Colonic mucosa (tissue), 4 donors: ENCODE results near the gene ACAP3. TPM values are rescaled to one million over a fixed set of nuclear protein-coding genes. Genes with fewer than 3 reads are reported as not detected.
A peak's percentile ranks its signal among the peaks of the same experiment; 100 is the strongest.

Source experiments
- DNase-seq: peaks from one replicate; pipeline ENCODE4 v3.0.0-alpha.2; 2020
- H3K27ac ChIP-seq: fragments of 200-600 bp; one replicate; pipeline ENCODE4 v1.8.0; 2021
- H3K27me3 ChIP-seq: fragments of 200-600 bp; one replicate; pipeline ENCODE4 v1.8.0; 2021
- H3K36me3 ChIP-seq: fragments of 200-600 bp; one replicate; pipeline ENCODE4 v1.8.0; 2021
- H3K4me1 ChIP-seq: fragments of 200-600 bp; one replicate; pipeline ENCODE4 v1.8.0; 2021; ENCODE audit warnings: mild to moderate bottlenecking
- H3K4me3 ChIP-seq: fragments of 200-600 bp; one replicate; pipeline ENCODE4 v1.8.0; 2021
- H3K9ac ChIP-seq, 2 donors: one replicate each; pipeline ENCODE4 v1.7.0; 2013; ENCODE audit warnings: control low read depth in 2 of 2, low read depth in 2 of 2, low read length in 2 of 2
- H3K9me3 ChIP-seq: fragments of 200-600 bp; one replicate; pipeline ENCODE4 v1.8.0; 2021
- intact Hi-C: fragments of 100-400 bp; cut with DNase I; formaldehyde crosslinking; loops from one replicate; pipeline ENCODE4 v1.14.1; 2022
- total RNA-seq, 2 donors: library from RNA; stranded (reverse); fragmentation: NEBNext Ultra II Directional in 1 of 2; extraction: Animal tissue kit (Norgen Biotek cat#: 25700) in 1 of 2; gene quantifications; one replicate each; pipeline ENCODE4 v1.2.1, GENCODE V29; 2021
- TF ChIP-seq, protein P1 (sequence below): fragments of 200-600 bp; IDR thresholded peaks from one replicate; pipeline ENCODE4 v1.8.0; 2022; ENCODE audit warnings: antibody characterized with exemption, mild to moderate bottlenecking
- donor health status: healthy.
- donor health status: DM: no; HTN: no; CAD: no.
- donor health status: DM: no; HTN: no; CAD: no.

ACAP3 gene
- total RNA-seq, 2 donors from 2014 or later = 34.1 to 68.1 TPM

DNA sequence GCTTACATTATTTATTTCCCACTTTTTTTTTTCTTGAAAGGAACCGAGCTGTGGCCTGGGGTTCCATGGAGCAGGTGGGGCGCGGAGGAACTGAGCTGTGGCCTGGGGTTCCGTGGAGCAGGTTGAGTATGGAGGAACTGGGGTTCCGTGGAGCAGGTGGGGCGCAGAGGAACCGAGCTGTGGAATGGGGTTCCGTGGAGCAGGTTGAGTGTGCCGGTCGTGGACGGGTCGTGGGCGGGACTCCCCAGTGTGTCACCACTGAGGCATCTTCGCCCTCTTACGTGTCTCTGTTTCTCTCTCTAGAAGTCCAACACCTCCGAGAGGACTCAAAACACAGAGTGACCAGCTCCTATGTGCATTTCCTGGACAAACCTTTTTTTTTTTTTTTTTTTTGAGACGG lies 28.7 kb downstream of the ACAP3 start:
- peaks cover 6% of the 10 kb centered on the region for H3K4me1 ChIP-seq
- H3K36me3 ChIP-seq = no peaks in the 10 kb centered on the region
- H3K27ac ChIP-seq = no peak overlapping the region
- TF ChIP-seq, protein P1, sequence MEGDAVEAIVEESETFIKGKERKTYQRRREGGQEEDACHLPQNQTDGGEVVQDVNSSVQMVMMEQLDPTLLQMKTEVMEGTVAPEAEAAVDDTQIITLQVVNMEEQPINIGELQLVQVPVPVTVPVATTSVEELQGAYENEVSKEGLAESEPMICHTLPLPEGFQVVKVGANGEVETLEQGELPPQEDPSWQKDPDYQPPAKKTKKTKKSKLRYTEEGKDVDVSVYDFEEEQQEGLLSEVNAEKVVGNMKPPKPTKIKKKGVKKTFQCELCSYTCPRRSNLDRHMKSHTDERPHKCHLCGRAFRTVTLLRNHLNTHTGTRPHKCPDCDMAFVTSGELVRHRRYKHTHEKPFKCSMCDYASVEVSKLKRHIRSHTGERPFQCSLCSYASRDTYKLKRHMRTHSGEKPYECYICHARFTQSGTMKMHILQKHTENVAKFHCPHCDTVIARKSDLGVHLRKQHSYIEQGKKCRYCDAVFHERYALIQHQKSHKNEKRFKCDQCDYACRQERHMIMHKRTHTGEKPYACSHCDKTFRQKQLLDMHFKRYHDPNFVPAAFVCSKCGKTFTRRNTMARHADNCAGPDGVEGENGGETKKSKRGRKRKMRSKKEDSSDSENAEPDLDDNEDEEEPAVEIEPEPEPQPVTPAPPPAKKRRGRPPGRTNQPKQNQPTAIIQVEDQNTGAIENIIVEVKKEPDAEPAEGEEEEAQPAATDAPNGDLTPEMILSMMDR = no peak
- intact Hi-C loops = no loop called here
- no peak for DNase-seq
- no peaks in the 10 kb centered on the region for H3K9me3 ChIP-seq
- H3K27me3 ChIP-seq = no peaks in the 10 kb centered on the region
- no peak overlapping the region for H3K4me3 ChIP-seq
- no peak overlapping the region for H3K9ac ChIP-seq

DNA sequence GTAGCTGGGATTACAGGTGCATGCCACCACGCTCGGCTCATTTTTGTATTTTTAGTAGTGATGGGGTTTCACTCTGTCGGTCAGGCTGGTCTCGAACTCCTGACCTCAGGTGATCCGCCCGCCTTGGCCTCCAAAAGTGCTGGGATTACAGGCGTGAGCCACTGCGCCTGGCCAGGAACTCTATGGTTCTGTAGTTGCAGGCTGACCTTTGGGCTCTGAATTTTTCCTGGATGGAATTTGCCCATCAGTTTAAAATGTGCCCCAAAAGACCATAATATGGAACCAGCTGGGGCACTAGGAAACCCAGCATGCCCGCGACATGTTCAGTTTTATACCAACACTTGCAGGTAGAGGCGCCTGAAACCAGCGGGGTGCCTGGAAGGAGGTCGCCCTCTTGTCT lies 29.1 kb downstream of the ACAP3 start:
- H3K27ac ChIP-seq = no peak overlapping the region
- H3K4me1 ChIP-seq = peaks cover 6% of the 10 kb centered on the region
- TF ChIP-seq, protein P1 = no peak
- intact Hi-C loops = no loop called here
- no peaks in the 10 kb centered on the region for H3K36me3 ChIP-seq
- no peak for DNase-seq
- H3K4me3 ChIP-seq = no peak overlapping the region
- no peak overlapping the region for H3K9ac ChIP-seq
- H3K27me3 ChIP-seq = no peaks in the 10 kb centered on the region
- H3K9me3 ChIP-seq = no peaks in the 10 kb centered on the region

DNA sequence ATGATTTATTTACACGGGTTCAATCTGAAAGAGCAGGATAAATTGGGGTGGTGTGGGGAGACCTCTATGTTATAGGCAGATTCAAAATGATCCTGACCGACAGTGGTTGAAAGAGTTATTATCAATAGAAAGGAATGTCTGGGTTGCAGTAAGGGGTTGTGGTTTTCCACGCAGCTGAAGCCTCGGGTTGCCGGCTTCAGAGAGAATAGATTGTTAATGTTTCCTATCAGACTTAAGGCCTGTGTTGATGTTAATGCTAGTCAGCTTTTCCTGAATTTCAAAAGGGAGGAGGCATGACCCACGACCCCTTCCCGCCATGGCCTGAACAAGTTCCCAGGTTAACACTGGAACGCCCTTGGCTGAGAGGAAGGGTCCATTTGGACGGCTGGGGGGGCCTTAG lies 31.9 kb downstream of the ACAP3 start:
- Histone ChIP-seq H3K4me1 (peaks cover 15% of the 10 kb centered on the region), H3K36me3 (no peaks in the 10 kb centered on the region), H3K9me3 (no peaks in the 10 kb centered on the region), H3K9ac (no peak overlapping the region), H3K27ac (no peak overlapping the region), H3K27me3 (no peaks in the 10 kb centered on the region), H3K4me3 (no peak overlapping the region)
- DNase-seq = no peak
- TF ChIP-seq, protein P1 = no peak
- intact Hi-C loops = no loop called here

DNA sequence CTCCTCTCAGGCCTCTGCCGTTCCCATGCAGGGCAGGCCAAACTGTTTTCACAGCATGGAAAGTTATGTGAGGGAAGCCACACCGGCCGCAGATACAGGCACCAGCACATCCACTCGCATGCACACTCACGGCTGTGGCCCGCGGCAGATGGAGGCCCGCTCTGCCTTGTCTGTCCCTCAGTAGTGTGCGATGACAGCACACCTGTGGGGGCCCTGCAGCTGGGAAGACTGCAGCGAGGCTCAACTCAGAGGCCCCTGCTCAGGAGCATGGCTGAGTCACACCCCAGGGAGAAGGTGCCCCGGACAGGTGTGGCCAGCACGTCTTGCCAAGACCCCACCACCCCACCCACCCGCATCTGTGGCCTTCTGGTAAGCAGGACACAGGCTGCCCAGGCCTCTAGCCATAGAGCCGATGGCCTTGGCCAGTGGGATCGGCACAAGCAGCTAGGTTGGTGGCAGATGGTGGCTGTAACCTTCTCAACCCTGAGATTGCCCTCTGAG lies 32.7 kb downstream of the ACAP3 start:
- Histone ChIP-seq H3K27ac (no peak overlapping the region), H3K36me3 (no peaks in the 10 kb centered on the region), H3K9me3 (no peaks in the 10 kb centered on the region), H3K9ac (peak overlapping the region; percentile 63 to 66), H3K4me3 (no peak overlapping the region), H3K27me3 (no peaks in the 10 kb centered on the region), H3K4me1 (peaks cover 16% of the 10 kb centered on the region)
- intact Hi-C loops = no loop called here
- TF ChIP-seq, protein P1 = no peak
- no peak for DNase-seq

DNA sequence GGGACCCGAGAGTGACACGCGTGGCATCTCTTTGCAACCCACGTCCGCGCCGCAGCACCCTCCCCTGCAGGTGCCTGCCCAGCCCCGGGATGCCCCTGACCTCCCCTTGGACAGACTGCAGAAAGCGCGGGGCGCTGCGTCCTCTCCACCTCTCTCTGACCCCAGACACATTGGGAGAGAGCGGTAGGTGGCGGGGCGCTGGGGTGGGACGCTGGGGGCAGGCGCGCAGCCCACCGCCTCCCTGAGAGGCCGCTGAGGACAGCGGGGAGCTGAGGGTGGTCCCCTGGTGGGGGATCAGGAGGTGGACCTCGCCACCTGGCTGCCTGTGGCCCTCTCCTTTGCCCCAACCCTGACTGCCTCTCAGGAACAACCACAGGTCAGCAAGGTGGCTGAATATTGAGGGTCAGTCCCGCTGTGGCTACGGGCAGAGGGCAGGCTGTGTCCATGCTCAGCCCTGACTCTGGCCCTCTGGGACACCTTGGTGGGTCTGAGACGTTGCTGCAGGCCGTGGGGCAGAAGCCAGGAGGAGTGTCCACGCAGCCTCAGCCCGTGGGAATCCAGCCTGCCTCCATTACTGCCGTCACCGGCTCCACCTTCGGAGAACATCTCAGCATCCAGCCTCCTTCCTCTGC lies 33.3 kb downstream of the ACAP3 start:
- Histone ChIP-seq H3K27ac (peak overlapping the region; percentile 65), H3K27me3 (no peaks in the 10 kb centered on the region), H3K4me1 (peaks cover 16% of the 10 kb centered on the region), H3K9ac (peak overlapping the region; percentile 63 to 66), H3K9me3 (no peaks in the 10 kb centered on the region), H3K36me3 (no peaks in the 10 kb centered on the region), H3K4me3 (peak overlapping the region; percentile 98)
- TF ChIP-seq, protein P1 = no peak
- no peak for DNase-seq
- intact Hi-C loops = no loop called here
